ENCODE results near the gene PTPRCAP.
"Not testable (repeated sequence)": the region's sequence is repeated elsewhere in the genome, so short reads cannot be mapped to it uniquely, and the experiment has no call there.

DNA sequence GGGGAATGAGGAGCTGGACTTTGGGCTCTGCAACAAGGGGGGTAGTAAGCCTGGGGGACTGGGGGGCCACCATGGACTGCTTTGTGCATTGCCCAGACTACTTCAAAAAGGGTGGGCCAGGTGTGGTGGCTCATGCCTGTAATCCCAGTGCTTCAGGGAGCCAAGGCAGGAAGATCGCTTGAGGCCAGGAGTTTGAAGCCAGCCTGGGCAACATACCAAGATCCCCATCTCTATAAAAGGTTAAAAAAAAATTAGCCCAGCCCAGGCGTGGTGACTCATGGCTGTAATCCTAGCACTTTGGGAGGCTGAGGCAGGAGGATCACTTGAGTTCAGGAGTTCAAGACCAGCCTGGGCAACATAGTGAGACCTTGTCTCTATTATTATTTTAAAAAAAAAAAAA lies 28.0 kb upstream of the PTPRCAP start:
- TF ChIP-seq EZH2phosphoT487 (IDR thresholded peaks at IDR 0.05; ENCODE audit: borderline replicate concordance) = not testable (repeated sequence)
- TF ChIP-seq, protein P1, sequence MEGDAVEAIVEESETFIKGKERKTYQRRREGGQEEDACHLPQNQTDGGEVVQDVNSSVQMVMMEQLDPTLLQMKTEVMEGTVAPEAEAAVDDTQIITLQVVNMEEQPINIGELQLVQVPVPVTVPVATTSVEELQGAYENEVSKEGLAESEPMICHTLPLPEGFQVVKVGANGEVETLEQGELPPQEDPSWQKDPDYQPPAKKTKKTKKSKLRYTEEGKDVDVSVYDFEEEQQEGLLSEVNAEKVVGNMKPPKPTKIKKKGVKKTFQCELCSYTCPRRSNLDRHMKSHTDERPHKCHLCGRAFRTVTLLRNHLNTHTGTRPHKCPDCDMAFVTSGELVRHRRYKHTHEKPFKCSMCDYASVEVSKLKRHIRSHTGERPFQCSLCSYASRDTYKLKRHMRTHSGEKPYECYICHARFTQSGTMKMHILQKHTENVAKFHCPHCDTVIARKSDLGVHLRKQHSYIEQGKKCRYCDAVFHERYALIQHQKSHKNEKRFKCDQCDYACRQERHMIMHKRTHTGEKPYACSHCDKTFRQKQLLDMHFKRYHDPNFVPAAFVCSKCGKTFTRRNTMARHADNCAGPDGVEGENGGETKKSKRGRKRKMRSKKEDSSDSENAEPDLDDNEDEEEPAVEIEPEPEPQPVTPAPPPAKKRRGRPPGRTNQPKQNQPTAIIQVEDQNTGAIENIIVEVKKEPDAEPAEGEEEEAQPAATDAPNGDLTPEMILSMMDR (conservative IDR thresholded peaks at IDR 0.05; ENCODE audit: low read length) = not testable (repeated sequence)

Data from Loucy (cell line).